RWPE1 (cell line): Measurements from ENCODE around the gene MINK1.

ENCODE experiments used
- CTCF ChIA-PET: fragments of 350-600 bp; sonication (Branson Sonifier 250); formaldehyde crosslinking; extraction: SDS; loops from one replicate; lab custom pipeline; 2021; lab: Yijun Ruan, JAX
- POLR2A ChIA-PET: fragments of 400-600 bp; formaldehyde crosslinking; extraction: SDS; loops from one replicate; lab custom pipeline; 2020; ENCODE audit warnings: antibody characterized with exemption; ENCODE audit not compliant: low non-redundant PET; lab: Yijun Ruan, JAX
- DNase-seq: peaks from one replicate; pipeline ENCODE4 v3.0.0; 2012; ENCODE audit warnings: low spot score
- H3K27ac ChIP-seq: fragments of 450-650 bp; 2 replicates; pipeline ENCODE4 v1.5.1; 2017
- CTCF ChIP-seq: fragments of 450-650 bp; conservative IDR thresholded peaks from 2 replicates; pipeline ENCODE4 v1.5.1; 2017; ENCODE audit warnings: low read depth, mild to moderate bottlenecking

Gene MINK1

DNA sequence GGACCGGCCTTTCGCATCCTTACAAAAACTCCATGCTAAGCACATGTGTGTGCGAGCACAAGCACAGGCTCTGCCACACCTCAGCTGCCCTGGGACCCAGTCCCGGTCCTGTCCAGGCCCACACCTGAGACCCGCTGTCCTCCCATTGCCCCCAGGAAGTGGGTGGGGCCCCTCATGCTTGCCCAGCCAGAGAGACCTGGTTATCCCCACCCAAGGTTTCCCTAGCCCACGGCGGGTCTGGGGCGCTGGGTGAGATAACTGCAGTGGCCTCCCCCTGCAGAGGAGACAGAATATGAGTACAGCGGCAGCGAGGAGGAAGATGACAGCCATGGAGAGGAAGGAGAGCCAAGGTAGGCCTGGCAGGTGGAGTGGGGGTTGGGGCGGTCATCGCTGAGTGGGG lies 53.7 kb downstream of the MINK1 start:
- DNase-seq, result no peak
- ChIA-PET CTCF (no interaction called here), POLR2A (no interaction called here)
- H3K27ac ChIP-seq, result peak overlapping the region; percentile 90
- no peak for TF ChIP-seq CTCF

DNA sequence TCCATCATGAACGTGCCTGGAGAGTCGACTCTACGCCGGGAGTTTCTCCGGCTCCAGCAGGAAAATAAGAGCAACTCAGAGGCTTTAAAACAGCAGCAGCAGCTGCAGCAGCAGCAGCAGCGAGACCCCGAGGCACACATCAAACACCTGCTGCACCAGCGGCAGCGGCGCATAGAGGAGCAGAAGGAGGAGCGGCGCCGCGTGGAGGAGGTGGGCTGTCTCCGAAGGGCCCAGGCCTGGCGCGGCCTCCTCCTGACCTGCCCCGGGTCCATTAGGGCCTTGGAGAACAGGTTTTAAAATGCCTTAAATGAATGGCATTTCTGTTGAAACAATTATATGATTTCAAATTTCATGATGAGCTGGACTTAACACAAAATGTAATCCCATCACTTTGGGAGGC lies 54.4 kb downstream of the MINK1 start:
- CTCF ChIA-PET, result interaction anchor here (1.5 kb wide), 1 partner anchor 98 kb away, joined by 4 read pairs; no protein-coding TSS in a partner anchor

DNA sequence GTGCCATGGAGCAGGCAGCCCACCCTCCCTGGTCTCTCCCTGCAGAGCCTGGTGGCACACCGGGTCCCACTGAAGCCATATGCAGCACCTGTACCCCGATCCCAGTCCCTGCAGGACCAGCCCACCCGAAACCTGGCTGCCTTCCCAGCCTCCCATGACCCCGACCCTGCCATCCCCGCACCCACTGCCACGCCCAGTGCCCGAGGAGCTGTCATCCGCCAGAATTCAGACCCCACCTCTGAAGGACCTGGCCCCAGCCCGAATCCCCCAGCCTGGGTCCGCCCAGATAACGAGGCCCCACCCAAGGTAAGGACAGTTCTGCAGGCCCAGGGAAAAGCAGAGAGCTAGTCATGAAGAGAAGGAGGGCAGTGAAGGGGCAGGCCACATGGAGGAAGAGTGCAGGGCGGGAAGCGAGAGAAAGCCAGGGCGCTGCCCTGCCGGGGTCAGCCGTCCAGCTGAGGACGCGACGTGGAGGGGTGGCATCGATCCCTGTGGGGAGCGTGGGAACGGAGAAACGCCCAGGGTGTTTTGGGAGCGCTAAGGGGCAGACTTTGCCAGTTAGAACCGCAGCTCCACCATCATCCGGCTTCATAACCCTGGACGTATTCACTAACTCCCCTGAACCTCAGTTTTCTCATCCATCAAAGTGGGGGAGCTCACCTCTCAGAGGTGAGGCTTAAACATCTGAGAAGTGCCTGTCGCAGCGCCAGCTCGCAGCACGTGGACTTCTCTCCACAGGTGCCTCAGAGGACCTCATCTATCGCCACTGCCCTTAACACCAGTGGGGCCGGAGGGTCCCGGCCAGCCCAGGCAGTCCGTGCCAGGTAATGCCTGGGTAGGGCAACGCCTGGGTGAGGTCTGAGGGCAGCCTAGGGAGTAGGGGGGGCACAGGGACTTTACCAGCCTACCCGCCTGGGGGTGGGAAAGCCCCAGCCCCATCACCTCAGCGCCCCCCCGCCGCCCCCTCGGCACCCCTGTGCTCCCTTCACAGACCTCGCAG lies 58.6 kb downstream of the MINK1 start:
- no peak for TF ChIP-seq CTCF
- DNase-seq, result no peak
- H3K27ac ChIP-seq, result peak overlapping the region; percentile 27; the same call in 1 of the 2 replicates
- POLR2A ChIA-PET, result no interaction called here
- CTCF ChIA-PET, result no interaction called here

More for the DNA sequence above, 54.4 kb downstream of the MINK1 start:
- H3K27ac ChIP-seq, result peak overlapping the region; percentile 90
- no peak for TF ChIP-seq CTCF
- DNase-seq, result no peak
- POLR2A ChIA-PET, result no interaction called here

- ChIA-PET POLR2A (no interaction called here), CTCF (no interaction called here)
- TF ChIP-seq CTCF, result no peak
- H3K27ac ChIP-seq, result peak overlapping the region; percentile 21
- no peak for DNase-seq
Measured at GRCh38 chr17:4892499-4893221, 59.5 kb downstream of the MINK1 start.

- H3K27ac ChIP-seq, result no peak overlapping the region
- ChIA-PET POLR2A (no interaction called here), CTCF (no interaction called here)
- no peak for TF ChIP-seq CTCF
- no peak for DNase-seq
Measured at GRCh38 chr17:4893272-4893671, 60.1 kb downstream of the MINK1 start.

DNA sequence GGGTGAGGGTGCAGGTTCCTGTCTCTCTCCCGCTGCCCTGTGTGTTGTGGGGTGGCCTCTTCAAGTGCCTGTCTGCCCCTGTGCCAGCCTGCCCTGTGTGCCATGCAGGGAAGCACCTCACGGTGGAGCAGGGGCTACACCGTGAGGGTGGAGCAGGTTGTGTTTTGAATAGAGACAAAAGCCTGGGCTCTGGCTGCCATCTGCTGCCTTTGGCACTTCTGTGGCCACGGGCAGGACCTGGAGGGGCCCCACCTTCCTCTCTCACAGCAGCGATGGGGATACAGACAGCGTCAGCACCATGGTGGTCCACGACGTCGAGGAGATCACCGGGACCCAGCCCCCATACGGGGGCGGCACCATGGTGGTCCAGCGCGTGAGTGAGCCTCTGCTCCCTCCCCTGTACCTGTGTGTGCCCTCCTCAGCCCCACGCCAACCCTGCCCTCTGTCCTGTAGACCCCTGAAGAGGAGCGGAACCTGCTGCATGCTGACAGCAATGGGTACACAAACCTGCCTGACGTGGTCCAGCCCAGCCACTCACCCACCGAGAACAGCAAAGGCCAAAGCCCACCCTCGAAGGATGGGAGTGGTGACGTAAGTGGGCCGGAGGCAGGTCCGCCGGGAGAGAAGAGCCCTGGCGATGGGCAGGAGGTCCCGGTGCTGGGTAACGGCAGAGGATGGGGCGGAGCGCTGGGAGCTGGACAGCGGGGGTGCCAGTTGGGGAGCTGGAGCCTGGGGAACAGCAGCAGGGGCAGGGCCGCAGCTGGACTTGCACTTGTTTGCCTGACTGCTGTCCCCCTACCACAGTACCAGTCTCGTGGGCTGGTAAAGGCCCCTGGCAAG lies 60.8 kb downstream of the MINK1 start:
- H3K27ac ChIP-seq, result 0 out of 2 replicates have a peak overlapping the region, but pooled peaks have one; percentile 1
- ChIA-PET POLR2A (no interaction called here), CTCF (interaction anchor here (0.6 kb wide), 1 partner anchor 10 kb away, joined by 3 read pairs; no protein-coding TSS in a partner anchor)
- no peak for TF ChIP-seq CTCF
- DNase-seq, result no peak
